GM21737 (cell line): ENCODE results near the gene TSHR.
"Not testable (repeated sequence)": the region's sequence is repeated elsewhere in the genome, so short reads cannot be mapped to it uniquely, and the experiment has no call there.

Experiments
- ATAC-seq: cut with Tn5 transposase; IDR thresholded peaks from one replicate; pipeline ENCODE4 v1.9.1; 2021; ENCODE audit warnings: mild to moderate bottlenecking, moderate library complexity; ENCODE audit not compliant: unreplicated experiment

Gene TSHR

DNA sequence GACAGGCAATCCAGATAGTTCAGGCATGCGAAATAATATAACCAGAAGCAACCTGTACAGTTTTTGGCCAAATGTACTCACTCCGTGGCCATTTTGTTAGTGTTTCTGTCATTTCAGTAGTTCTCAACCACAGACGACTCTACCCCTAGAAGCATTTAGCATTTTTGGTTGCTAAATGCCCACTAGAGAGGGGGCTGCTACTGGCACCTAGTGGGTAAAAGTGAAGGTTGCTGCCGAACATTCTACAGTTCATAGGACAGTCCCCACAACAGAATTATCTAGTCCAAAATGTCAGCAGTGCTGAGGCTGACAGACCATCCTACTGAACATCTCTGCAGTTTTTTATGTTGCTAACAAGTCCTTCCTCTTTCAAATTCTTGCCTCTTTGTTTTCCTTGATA, 107.4 kb downstream of the TSHR start:
- peak; percentile 81 for ATAC-seq

DNA sequence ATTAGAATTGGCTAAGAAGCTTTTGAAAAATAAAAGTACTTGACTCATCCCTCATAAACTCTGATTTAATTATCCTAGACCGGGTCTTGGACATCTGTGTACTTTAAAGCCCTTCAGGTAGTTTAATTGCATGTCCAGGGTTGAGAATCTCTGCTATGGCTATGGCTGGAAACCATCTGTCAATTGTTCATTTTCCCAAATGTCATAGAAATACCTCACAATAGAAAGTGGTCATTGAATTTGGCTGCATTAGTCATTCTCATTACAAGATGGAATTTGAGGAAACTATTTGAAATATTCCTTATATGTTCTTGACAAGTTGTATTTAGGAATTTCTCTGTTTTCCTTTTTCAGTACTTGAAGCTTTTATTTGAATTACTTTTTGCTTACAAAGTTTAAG, 111.3 kb downstream of the TSHR start:
- ATAC-seq, result no peak

DNA sequence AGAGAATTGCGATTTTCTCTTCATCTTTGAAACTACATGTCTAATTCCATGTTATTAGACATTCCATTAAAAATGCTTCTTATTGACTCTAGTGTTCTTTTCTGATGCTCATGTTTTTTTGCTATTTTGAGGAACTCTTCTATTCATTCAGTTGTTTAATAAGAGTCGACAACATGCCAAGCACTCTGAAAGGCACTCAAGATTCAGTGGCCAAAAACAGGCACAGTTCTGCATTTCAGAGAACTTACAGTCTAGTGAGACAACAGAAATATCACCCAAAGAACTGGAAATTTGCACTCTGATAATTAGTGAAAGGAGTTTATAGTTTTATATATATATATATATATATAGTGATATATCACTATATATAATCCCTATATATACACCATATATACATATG, 111.7 kb downstream of the TSHR start:
- ATAC-seq, result no peak

DNA sequence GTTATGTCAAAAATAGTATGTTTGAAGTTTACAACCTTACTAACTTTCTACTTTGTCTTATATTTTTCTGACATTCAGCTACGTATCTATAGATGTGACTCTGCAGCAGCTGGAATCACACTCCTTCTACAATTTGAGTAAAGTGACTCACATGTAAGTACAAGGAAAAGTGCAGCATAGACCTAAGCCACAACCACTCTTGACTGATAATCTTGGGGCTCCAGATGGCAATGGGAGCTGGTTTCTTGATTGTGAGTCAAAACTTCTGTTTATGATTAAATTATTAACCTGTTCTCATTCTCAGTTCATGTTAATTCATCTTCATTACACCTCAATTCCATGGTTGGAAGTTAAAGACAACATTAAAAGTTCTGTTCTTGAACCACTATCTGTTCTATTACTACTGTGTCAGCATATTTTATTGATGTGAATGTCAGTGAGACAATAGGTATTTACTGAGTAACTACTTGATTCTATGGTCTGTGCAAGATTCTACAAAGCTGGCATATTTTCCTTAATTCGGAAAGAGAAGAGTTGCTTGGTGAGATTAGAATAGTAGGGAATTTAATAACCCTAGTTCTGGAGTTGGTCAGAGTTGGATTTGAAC, 112.9 kb downstream of the TSHR start:
- no peak for ATAC-seq

DNA sequence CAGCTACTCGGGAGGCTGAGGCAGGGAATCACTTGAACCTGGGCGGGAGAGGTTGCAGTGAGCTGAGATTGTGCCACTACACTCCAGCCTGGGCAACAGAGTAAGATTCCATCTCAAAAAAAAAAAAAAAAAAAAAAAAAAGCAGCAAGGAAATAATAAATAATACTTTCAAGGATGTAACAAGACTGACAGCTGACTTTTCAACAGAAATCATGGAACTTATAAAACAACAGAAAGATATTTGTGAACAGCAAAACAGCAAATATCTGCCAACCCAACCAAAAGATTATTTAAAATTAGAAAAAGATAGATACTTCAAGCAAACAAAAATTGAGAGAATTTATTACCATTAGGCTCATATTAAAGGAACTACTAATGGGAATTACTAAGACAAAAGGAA, 115.1 kb downstream of the TSHR start:
- no peak for ATAC-seq

DNA sequence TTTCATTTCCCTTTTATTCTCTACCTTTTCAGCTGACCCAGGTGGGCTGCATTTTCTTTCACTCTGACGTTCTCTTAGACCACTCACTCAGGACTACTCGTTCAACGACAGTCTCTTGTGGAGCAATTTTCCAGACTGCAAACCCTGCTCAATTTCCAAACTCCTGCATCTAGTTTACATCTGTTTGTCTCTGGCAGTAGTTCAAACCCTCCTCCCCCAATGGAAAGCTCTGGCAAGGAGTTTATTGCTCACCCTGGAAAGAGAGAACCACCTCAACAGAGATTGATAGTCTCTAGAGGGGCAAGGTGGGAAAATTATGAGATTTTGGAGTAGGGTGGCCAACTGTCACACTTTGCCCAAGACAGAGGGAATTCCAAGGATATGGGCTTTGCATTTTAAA, 130.2 kb downstream of the TSHR start:
- no peak for ATAC-seq

DNA sequence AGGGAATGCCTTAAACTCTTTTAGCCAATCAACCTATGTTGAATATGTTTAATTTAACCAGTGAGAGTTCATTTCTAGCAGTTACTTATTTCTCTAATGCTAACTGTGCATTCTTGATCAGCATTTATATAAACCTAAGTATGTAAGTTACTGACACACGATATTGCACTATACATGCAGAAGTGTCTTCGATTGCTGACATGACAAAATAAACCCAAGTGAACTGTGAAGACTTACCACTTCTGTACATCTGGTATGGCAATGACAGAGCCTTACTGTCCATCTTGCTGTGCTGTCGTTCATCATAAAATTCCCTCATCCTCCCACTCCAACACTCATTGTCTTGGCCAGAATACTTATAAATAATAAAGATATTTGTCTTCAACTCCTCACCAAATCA, 131.8 kb downstream of the TSHR start:
- no peak for ATAC-seq

DNA sequence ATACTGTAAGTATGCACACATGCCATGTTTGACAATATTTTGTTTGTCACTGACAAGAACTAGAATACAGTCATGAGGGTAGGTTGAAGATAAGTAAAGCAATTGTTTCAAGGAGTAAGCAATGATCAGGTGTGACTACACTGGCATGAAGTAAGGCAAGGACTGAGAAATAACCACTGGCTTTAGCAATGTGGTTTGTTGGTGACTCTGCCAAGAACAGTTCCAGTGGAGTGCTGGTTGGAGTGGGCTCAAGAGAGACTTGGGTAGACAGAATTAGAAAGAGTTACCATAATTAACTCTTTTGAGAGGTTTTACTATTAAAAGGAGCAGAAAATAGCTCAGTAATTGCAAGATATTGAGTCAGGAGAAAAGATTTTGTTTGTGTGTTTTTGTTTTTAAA, 135.7 kb downstream of the TSHR start:
- ATAC-seq, result no peak

DNA sequence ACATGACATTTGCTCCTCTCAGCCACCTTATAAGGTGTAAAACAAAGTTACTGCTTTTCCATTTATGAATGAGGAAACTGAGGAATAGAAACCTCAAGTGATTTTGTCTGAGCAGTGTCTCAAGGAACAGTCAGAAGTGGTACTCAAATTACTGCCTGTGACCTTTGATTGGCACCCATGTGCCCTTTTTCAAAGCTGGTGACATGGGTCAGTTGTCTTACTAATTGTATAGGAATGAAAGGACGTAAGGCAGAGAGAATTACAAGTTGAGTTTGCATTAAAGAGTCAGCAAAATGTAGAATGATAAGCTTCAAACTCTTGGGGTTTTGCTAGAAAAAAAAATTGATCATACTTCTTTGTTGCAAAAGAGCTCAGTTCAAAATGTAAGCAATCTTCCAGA, 136.2 kb downstream of the TSHR start:
- no peak for ATAC-seq

DNA sequence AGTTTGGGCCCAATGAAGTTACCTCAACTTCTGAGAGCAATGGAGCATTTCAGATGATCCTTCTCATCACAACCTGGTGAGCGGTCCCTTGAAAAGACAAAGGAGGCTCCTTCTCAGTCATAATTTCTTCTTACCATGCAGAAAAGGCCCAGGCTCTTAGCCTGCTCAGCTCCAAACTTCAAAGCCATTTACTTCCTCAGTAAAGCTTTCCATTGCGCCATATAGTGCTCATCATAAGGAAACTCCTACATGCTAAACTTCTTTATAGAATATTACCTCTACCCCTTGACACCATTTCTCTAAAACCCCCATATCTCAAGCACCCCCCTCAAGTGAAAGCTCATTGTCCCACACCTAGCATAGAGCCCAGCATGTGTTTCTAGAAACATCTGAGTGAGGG, 138.2 kb downstream of the TSHR start:
- ATAC-seq, result no peak

DNA sequence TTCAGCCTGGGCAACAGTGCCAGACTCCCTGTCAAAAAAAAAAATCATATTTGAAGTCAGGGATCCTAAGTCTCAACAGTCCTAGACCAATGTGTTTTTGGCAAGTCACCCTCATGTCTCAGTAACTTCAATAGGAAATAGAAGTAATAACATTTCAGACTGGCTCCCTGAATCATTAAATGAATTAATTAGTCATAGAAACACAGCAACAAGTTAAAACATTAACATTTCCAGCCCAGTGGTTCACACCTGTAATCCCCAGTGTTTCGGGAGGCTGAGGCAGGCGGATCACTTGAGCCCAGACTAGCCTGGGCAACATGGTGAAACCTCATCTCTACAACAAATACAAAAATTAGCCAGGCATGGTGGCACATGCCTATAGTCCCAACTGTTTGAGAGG, 140.1 kb downstream of the TSHR start:
- ATAC-seq, result no peak

DNA sequence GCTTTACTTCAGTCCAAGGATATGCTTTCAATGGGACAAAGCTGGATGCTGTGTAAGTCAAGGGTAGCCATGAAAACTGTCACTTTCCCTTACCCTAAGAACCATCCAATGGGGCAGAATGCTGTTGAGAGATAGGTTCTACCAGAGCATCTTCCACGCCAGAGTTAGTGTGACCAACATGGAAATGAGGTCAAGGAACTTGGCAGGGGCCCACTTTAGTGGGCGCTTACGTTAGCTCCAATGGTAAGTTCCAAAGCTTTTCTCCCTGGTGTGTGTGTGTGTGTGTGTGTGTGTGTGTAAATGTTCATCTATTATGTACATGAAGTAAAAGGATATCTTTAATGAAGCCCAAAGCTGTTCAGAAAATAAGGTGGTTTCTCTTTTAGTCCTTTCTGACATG, 141.2 kb downstream of the TSHR start:
- no peak for ATAC-seq

DNA sequence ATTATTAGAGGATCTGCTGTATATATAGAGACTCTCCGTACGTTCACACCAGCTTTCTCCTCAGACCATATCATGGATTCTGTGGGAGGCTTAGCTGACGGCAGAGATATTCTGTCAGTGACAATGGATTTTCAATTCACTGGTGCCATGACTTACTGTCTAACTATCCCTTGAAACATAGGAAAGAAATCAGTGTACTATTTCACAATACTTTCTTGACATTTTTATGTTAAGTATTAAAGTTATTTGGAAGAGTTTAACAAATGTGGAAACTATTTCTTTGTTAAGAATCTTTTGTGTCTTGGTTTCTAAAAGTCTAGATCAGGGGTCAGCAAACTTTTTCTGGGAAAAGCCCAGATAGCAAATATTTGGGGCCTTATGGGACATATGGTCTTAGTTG, 146.8 kb downstream of the TSHR start:
- ATAC-seq, result no peak

DNA sequence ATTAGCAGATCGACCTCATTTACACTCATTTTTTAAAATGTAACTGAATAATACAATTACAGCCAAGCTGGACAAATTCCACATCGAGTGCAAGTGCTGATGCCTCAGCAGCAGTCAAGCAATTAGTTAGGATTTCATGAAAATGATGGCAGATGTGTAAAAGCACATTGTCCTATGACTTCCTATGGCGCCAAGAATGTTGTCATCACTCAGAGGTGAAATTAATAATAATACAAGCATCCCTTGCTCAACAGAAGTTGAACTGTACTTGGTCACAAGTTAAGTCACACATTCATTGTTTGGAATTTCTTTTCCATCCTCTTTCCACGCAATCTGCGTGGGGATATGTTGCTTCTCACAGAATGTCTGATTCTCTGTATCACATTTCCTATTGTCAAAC, 148.0 kb downstream of the TSHR start:
- ATAC-seq, result no peak

DNA sequence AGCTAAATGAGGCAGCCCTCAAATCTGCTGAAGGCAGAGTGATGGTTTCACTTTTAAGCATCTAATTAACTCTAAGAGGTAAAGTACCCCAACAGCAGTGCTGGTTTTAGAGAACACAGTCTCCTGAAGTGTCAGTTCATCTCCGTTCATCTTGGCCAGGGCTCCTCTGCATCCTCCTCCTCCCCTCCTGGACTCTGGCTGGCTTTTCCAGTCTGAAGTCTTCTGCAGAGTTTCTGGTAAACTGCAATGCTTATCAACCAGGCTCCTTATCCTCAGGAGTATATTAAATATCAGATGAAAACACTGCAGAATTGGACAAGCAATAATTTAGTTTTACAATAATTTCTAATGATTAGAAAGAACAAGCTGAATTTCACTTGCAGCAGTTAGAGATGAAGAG, 150.0 kb downstream of the TSHR start:
- no peak for ATAC-seq

DNA sequence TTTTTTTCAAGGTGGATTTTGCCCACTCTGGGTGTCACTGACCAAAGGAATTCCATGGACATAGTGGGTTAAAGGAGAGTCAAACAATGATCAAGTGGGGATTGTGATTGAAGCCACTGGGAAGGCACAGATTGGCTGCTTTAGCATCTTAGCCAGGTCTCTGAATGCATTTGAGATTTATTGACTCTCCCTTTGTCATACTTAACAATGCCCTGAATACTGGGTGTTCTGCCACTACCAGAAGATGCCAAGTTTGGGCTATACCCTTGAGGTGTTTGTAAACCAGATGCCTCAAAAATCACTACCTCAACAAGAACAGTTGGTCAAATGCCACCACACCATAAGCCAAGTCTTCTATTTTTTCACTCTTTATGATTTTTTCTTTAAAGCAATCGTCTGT, 150.5 kb downstream of the TSHR start:
- no peak for ATAC-seq

DNA sequence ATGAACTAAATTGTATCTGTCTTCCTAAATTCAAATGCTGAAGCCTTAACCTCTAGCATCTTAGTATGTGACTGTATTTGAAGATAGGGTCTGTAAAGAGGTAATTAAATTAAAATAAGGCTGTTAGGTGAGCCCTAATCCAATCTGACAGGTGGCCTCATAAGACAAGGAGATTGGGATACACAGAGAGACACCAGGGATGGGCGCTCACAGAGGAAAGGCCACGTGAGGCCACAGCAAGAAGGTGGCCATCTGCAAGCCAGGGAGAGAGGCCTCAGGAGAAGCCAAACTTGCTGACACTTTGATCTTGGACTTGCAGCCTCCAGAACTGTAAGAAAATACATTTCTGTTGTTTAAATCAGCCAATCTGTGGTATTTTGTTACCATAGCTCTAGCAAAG, 154.8 kb downstream of the TSHR start:
- ATAC-seq, result no peak

DNA sequence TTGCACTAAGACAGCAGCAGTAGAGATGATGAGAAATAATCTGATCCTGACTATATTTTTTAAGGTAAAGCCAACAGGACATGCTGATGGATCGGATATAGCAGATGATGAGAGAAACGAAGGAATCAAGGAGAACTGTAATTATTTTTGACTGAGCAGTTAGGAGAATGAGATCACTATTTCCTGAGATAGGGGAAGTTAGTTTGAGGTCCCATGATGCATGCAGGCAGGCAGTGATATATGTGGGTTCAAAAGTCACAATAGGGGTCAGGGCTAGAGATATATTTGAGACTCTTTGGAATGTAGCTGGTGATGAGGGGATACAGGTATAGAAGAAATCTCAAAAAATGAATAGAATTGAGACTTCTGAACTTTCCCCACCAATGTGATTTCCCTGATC, 157.8 kb downstream of the TSHR start:
- ATAC-seq, result no peak

DNA sequence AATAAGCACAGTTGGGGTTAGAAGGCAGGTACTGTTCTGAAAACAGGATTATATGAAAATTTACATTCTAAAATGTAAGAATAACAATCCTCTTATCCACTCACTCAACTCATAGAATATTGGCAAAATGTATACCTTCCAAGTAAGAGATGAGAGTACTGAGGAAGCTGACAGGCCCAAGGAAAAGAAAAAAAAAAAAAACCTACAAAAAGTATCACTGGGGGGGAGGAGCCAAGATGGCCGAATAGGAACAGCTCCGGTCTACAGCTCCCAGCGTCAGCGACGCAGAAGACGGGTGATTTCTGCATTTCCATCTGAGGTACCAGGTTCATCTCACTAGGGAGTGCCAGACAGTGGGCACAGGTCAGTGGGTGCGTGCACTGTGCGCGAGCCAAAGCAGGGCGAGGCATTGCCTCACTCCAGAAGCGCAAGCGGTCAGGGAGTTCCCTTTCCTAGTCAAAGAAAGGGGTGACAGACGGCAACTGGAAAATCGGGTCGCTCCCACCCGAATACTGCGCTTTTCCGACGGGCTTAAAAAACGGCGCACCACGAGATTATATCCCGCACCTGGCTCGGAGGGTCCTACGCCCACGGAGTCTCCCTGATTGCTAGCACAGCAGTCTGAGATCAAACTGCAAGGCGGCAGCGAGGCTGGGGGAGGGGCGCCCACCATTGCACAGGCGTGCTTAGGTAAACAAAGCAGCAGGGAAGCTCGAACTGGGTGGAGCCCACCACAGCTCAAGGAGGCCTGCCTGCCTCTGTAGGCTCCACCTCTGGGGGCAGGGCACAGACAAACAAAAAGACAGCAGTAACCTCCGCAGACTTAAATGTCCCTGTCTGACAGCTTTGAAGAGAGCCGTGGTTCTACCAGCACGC, 158.8 kb downstream of the TSHR start:
- ATAC-seq, result not testable (repeated sequence)

DNA sequence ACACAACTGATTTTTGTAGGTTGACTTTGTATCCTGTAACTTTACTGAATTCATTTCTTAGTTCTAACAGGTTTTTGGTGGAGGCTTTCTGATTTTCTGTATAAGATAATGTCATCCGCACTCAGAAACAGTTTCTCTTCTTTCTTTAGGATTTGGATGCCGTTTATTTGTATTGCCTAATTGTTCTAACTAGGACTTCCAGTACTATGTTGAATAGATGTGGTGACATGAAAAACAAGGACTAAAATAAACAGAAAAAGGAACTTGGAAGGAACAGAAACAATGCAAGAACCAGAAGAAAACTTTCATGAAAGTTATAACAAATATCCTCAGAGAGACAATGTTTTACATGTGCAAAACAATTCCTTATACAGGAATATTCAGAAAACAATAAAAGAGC, 165.1 kb downstream of the TSHR start:
- no peak for ATAC-seq

DNA sequence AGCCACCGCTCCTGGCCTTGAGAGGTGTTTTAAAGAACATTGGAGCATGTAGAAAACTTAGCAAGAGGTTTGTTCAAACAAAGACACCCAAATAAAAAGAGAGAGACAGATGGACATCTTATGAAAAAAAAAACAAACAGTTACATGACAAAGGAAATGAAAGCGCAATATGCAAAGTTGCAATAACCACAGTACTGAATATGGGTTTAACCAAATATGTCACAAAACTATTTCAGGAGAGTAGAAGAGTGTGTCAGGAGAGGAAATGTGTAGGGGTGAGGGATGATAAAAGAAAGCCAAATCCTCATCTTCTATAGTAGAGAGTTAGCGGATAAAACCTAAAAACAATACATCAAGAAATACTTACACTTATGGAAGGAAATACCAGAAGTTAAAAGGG, 166.9 kb downstream of the TSHR start:
- ATAC-seq, result peak; percentile 100

DNA sequence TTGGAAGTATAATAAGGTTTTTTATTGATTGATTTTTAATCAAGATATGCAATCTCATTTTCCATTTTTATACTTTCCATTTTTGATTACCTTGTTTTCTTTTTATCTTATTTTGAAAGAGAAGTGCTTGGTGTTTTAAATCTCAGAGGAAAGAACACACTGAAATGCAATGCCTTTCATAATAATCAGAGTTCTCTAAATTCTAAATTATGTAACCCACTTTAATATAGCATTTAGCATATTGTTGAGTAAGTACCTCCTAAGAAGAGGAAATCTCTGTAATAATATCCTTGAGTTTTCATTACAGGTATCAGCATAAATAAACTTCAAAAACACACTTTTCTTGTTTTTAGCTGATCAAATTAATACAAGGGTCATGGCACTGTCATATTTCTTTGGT, 168.4 kb downstream of the TSHR start:
- ATAC-seq, result no peak

DNA sequence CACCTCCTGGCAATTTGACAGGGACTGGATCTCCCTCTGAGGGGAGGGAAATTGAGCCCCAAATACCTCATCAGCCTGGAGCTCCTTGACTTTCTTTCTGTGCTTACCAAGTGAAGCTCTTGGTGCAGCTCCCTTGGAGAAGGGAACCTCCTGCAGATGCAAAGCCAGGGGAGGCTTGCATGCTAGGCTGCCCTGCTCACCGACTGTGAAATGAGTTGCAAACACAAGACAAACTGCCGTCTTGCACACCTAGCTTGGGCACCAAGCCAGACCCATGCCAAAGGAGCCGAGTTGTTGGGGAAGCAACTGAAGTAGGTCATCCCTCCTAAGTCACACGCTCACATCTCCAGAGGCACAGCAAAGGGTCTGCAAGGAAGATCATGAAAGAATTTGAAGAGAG, 170.1 kb downstream of the TSHR start:
- ATAC-seq, result no peak
